ENCODE data around the gene TCF7L2. TPM values are rescaled to one million over a fixed set of nuclear protein-coding genes. Genes with fewer than 3 reads are reported as not detected.

Gene TCF7L2
- total RNA-seq, 2 donors from 2014 or later, result 15.7 to 16.3 TPM

DNA sequence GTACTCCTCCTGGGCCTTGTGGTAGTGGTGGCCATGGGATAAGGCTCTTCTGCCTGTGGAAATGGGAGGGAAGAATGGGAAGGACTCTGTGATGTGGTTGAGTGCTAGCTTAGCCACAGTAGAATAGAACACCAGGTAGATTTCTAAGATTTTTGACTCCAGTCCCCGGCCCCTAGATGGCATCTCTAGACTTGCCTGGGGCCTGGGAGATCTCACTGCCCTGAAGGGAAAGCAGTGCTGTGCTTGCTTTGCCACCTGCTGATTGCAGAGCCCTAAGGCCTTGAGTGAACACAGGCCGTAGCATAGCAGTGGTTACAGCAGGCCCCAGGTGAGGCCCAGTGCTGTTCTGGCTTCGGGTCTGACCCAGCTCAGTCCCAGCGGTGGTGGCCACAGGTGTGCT is 252.0 kb downstream of the TCF7L2 start:
- ATAC-seq, result no peak
- intact Hi-C loops (cut with DNase I), result no loop called here
- no peak for DNase-seq

DNA sequence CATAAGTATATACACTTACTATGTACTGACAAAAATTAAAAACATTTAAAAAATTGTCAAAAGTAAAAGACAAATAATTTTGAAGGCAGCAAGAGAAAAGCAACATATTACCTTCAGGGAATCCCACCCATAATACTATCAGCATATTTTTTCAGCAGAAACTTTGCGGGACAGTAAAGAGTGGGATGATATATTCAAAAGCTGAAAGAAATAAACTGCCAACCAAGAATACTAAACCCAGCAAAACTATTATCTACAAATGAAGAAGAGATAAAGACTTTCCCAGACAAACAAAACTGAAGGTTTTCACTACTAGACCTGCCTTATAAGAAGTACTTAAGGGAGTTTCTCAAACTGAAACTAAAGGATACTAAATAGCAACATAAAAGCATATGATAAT is 257.9 kb downstream of the TCF7L2 start:
- DNase-seq (no peak), ATAC-seq (no peak)
- intact Hi-C loops (cut with DNase I), result no loop called here

DNA sequence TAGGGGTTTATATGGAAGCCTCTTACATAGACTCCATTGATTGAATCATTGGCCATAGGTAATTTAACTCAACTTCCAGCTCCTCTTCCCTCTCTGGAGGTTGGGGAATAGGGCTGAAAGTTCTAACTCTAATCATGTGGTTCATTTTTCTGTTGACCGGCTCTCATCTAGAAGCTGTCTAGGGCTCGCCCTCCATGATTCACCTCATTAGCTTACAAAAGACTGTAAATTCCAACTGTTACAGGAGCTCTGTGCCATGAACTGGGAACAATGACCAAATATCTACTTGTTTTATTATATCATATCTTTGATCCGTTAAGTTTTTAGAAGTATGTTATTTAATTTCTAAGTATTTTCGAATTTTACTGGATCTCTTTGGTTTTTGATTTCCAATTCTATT is 263.0 kb downstream of the TCF7L2 start:
- ATAC-seq (no peak), DNase-seq (no peak)
- intact Hi-C loops (cut with DNase I), result no loop called here

DNA sequence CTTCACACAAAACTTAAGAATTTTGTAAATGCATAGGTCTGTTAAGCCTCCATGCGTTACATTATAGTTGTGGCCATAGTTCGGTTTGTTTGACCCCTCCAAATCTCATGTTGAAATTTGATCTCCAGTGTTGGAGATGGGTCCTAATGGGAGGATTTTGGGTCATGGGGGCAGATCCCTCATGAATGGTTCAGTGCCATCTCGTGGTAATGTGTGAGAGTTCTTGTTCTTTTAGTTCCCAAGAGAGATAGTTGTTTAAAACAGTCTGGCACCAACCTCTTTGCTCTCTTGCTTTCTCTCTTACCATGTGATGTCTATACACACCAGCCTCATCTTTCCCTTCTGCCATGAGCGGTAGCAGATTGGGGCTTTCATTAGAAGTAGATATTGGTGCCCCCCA is 264.3 kb downstream of the TCF7L2 start:
- no peak for ATAC-seq
- intact Hi-C loops (cut with DNase I), result no loop called here
- no peak for DNase-seq

DNA sequence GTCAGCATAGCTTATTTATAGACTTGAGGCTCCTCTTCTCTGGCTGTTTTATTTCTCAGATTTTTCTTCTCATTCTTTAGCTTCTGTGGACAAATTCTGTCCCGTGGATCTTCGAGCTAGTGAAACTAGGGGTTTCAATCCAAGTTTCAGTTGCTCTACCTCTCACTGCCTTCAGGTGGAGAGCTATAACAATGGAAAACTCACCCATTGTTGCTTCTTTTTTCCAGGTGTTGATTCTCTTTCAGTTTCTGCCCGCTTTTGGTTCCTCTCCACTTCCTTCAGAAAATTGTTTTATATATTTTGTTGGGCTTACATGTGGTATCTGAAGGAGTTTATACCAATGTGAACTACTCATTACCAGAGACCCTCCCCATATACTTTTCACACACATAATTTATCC is 266.1 kb downstream of the TCF7L2 start:
- ATAC-seq (no peak), DNase-seq (no peak)
- intact Hi-C loops (cut with DNase I), result no loop called here
